Measurements from ENCODE around the gene ZBTB43. TPM values are rescaled to one million over a fixed set of nuclear protein-coding genes. Genes with fewer than 3 reads are reported as not detected.
"Not testable (repeated sequence)": the region's sequence is repeated elsewhere in the genome, so short reads cannot be mapped to it uniquely, and the experiment has no call there.

The ZBTB43 gene
- total and polyA plus RNA-seq, 8 donors: 13.6 to 28.3 (median 16.4) TPM

GRCh38 chr9:126783949-126784348, 20.9 kb upstream of the ZBTB43 start:
- no peaks in the 10 kb centered on the region for H3K9me3 ChIP-seq
- no peak overlapping the region for H3K4me3 ChIP-seq
- no peak for TF ChIP-seq CTCF (IDR thresholded peaks at IDR 0.05)
- ATAC-seq (no peak), DNase-seq (peak in 1 of 4 donors; percentile 43)
- H3K36me3 ChIP-seq: no peaks in the 10 kb centered on the region
- intact Hi-C loops (cut with DNase I): loop anchor here in 1 of 2 donors (5.0 to 10.0 kb wide), 2 partner anchors 77 to 169 kb away; partner anchors contain the start of gene LMX1B
- H3K4me1 ChIP-seq: peaks cover 0 to 6% of the 10 kb centered on the region in 2 donors
- peaks cover 0 to 67% of the 10 kb centered on the region in 2 donors for H3K27me3 ChIP-seq
- H3K27ac ChIP-seq: no peak overlapping the region

GRCh38 chr9:126784401-126784800, 20.4 kb upstream of the ZBTB43 start:
- Histone ChIP-seq H3K27ac (no peak overlapping the region), H3K27me3 (peaks cover 0 to 62% of the 10 kb centered on the region in 2 donors), H3K4me3 (no peak overlapping the region), H3K9me3 (no peaks in the 10 kb centered on the region), H3K4me1 (peaks cover 0 to 6% of the 10 kb centered on the region in 2 donors), H3K36me3 (no peaks in the 10 kb centered on the region)
- DNase-seq (no peak), ATAC-seq (no peak)
- no peak for TF ChIP-seq CTCF (IDR thresholded peaks at IDR 0.05)
- intact Hi-C loops (cut with DNase I): loop anchor here in 1 of 2 donors (5.0 to 10.0 kb wide), 2 partner anchors 77 to 170 kb away; partner anchors contain the start of gene LMX1B

GRCh38 chr9:126784841-126785240, 20.0 kb upstream of the ZBTB43 start:
- H3K9me3 ChIP-seq, H3K27ac ChIP-seq, H3K36me3 ChIP-seq, H3K4me1 ChIP-seq, DNase-seq, H3K4me3 ChIP-seq, ATAC-seq: not testable (repeated sequence)
- peaks cover 0 to 62% of the 10 kb centered on the region in 2 donors for H3K27me3 ChIP-seq
- intact Hi-C loops (cut with DNase I): loop anchor here in 1 of 2 donors (5.0 to 10.0 kb wide), 2 partner anchors 78 to 170 kb away; partner anchors contain the start of gene LMX1B

DNA sequence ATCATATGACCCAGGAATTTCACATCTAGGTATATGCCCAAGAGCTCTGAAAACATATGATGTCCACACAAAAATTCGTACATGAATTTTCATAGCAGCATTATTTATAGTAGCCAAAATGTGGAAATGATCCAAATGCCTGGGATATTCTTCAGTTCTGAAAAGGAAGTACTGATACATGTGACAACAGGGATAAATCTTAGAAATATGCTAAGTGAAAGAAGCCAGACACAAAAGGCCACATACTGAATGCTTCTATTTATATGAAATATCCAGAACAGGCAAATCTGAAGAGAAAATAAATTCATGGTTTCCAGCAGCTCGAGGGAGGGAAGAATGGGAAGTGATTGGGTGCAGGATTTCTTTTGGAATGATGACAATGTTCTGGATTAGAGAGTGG, 16.8 kb upstream of the ZBTB43 start:
- H3K9me3 ChIP-seq: no peaks in the 10 kb centered on the region
- no peak for DNase-seq
- H3K4me3 ChIP-seq: no peak overlapping the region
- ATAC-seq: no peak
- H3K4me1 ChIP-seq: no peaks in the 10 kb centered on the region
- H3K27me3 ChIP-seq: peaks cover 0 to 60% of the 10 kb centered on the region in 2 donors
- no peak for TF ChIP-seq CTCF (IDR thresholded peaks at IDR 0.05)
- no peaks in the 10 kb centered on the region for H3K36me3 ChIP-seq
- intact Hi-C loops (cut with DNase I): loop anchor here in 1 of 2 donors (10.0 kb wide), 1 partner anchor 173 kb away; the partner anchor contains the start of gene LMX1B
- no peak overlapping the region for H3K27ac ChIP-seq

DNA sequence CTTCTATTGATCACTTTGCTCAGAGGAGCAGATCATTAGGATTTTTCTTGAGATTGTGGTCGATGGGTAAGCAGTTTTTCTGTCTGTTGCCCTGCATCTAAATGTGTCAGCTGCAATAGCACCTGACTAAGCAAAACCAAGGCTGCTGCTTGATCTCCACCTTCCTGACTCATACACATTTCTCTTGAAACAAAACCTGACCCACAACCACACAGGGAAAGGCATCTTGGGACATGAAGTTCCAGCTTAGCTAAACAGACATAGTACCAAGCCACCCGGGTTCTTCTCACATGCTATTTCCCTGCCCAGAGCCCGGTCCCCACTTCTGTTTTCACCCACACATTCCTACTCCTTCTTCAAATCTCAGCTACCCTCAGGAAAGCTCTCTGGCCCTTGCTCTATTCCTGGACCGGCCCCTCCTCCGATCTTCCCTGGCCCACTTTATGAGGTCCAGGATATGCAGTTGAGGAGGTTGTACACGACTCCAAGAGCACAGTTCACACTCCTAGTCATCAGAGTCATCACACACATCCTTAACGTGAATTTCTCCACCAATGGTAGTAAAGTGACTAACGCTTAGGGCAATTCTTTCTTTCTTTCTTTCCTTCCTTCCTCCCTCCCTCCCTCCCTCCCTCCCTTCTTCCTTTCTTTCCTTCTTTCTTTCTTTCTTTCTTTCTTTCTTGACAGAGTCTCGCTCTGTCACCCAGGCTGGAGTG, 16.0 kb upstream of the ZBTB43 start:
- DNase-seq: no peak
- Histone ChIP-seq H3K27ac (no peak overlapping the region), H3K9me3 (no peaks in the 10 kb centered on the region), H3K4me3 (no peak overlapping the region), H3K4me1 (no peaks in the 10 kb centered on the region), H3K27me3 (peaks cover 0 to 58% of the 10 kb centered on the region in 2 donors), H3K36me3 (no peaks in the 10 kb centered on the region)
- no peak for TF ChIP-seq CTCF (IDR thresholded peaks at IDR 0.05)
- intact Hi-C loops (cut with DNase I): loop anchor here in 1 of 2 donors (10.0 kb wide), 1 partner anchor 174 kb away; the partner anchor contains the start of gene LMX1B
- peak; percentile 25 for ATAC-seq

Measured in left lung (tissue), 10 donors.